Ramos (cell line): ENCODE results near the gene VPS45.
"Not testable (repeated sequence)": the region's sequence is repeated elsewhere in the genome, so short reads cannot be mapped to it uniquely, and the experiment has no call there.

ENCODE experiments used
- in situ Hi-C: fragments of 300-500 bp; cut with MboI; formaldehyde crosslinking; loops from one replicate; pipeline ENCODE4 v1.14.3; 2022; ENCODE audit warnings: low sequenced_read_pairs; ENCODE audit not compliant: unreplicated experiment

VPS45 gene

DNA sequence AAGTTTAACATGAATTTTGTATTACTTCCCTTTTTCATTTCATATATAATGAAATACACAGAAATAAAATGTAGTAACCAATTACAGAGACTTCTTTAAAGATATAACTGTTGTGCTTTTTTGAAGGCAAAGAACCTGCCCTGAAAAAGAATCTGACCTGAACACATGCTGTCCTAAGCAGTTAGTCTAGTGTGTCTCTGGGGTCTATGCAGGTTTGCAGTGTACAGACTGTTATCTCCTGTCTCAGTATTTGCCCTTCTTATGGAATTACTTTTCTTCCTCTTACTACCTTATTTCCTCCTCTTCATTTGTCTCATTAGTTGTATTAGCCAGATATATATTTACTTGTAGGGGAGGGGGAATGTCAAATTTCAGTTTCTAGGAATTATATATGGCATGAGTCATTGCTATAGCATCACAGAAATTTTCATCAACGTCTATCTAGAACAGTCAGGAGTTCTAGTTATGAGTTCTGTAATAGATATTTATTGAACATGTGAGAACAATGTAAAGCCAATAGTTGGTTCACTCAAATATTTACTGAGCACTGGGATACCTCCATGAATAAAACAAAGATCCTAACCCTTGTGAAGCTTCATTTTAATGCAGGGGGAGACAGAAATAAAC is 53.8 kb downstream of the VPS45 start:
- in situ Hi-C loops: no loop called here

DNA sequence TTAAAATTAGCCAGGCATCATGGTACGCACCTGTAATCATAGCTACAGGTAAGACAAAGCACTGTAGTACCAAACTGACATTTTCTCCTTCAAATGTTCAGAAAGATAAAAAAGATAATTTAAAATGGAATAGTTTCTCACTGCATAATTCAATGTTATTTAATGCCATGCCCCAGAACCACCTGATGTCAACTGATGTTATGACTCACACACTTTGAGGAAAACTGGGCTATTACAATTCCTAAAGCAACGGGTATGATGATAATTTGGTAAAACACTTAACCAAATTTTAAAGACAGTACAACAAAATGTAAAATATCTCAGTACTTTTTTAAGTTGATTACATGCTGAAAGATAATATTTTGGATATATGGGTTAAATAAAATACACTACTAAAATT is 59.2 kb downstream of the VPS45 start:
- in situ Hi-C loops: no loop called here

DNA sequence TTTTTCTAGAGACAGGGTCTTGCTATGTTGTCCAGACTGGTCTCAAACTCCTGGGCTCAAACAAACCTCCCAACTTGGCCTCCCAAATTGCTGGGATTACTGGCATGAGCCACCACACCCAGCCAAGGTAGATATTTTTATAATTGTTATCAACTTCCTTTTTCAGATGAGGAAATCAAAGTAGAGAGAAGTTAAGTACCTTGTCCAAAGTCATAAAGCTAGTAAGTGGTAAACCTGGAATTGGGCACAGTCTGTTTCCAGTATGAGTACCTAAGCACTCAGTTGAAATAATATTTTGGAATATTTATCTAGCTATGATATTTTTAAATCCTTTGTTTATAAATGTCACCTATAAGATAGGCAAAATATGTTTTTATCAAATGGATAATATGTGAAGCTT is 59.9 kb downstream of the VPS45 start:
- in situ Hi-C loops: no loop called here

DNA sequence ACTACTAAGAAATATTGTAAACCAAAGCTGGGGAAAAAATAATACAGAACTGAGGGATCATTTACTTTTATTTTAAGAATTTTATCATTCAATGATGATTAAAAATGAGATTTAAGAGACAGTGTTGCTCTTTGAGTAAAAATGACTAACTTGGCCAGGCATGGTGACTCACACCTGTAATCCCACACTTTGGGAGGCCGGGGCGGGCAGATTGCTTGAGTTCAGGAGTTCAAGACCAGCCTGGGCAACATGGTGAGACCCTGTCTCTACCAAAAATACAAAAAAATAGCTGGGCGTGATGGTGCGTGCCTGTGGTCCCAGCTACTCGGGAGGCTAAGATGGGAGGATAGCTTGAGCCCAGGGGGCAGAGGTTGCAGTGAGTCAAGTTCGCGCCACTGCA is 60.3 kb downstream of the VPS45 start:
- in situ Hi-C loops: no loop called here

DNA sequence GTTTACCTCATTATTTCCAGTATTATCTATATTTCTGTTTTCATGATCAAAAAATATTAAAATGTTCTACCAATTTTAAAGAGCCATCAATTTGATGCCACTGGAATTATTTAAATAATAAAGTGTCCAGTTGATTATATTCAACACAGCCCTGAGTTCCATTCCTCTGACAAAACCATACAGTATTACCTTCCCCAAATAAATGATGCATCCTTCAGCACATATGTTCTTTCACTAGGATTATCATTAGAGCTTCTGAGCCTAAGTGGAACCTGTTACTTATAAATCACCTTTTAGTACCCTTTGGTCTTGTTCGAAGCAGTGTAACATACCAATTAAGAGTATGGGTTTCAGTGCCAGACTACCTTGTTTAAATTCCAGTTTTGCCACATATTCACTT is 64.8 kb downstream of the VPS45 start:
- in situ Hi-C loops: no loop called here

DNA sequence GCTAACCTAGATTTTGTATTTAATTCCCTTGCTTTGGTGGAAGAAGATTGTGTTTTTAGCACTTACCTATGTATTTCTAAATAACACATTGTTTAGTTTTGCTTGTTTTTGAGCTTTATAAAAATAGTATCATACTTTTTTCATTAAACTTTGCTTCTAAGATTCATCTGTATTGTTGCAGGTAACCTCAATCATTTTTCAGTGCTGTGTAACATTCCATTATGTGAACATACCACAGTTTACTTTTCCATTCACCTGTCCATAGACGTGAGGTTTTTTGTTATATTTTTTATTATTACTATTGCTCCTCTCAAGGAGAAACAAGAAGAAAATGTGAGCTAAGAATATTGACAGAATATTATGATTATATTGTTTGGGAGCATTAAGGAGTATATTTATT is 67.0 kb downstream of the VPS45 start:
- in situ Hi-C loops: no loop called here

DNA sequence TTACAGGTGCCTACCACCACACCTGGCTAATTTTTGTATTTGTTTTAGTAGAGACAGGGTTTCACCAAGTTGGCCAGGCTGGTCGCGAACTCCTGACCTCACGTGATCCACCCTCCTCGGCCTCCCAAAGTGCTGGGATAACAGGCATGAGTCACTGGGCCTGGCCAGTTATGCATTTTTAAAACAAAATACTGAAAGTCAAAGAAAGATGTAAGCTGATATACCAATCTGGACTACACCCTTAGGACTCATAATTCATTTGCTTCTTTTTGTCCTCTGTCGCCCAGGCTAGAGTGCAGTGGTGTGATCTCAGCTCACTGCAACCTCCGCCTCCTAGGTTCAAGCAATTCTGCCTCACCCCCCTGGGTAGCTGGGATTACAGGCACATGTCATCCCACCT is 67.8 kb downstream of the VPS45 start:
- in situ Hi-C loops: not testable (repeated sequence)

DNA sequence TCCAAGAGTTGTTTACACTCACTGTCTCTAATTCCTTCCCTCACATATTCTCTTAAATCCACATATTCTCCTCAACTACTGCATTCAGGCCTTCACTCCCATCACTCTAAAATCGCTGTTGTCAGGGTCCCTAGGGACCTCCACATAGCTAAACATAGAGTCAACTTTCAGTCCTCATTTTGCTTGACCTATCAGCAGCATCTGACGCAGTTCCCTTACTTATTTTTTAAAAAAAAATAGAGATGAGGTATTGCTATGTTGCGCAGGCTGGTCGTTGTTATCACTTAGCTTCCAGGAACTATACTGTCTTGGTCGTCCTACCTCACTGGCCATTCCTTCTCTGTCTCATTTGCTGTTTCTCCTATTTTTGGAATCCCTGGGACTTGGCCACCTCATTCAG is 70.5 kb downstream of the VPS45 start:
- in situ Hi-C loops: no loop called here

DNA sequence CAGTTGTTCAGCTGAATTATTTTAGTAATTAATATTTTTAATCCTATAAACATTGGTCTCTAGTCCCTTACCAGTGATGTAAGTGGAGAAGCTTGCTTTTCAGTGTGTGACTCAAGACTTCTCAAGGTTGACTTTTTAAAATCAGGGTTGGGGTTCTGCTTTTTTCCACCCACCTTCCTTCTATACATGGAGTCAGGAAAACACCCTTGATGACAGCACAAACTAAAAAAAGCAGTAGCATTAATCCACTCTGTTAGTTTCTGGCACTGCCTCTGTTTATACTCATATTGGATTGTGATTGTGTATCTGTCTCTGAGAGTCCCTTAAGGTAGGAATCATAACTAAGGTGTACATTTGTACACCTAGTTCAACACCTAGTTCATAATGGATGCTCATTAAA is 73.9 kb downstream of the VPS45 start:
- in situ Hi-C loops: no loop called here

DNA sequence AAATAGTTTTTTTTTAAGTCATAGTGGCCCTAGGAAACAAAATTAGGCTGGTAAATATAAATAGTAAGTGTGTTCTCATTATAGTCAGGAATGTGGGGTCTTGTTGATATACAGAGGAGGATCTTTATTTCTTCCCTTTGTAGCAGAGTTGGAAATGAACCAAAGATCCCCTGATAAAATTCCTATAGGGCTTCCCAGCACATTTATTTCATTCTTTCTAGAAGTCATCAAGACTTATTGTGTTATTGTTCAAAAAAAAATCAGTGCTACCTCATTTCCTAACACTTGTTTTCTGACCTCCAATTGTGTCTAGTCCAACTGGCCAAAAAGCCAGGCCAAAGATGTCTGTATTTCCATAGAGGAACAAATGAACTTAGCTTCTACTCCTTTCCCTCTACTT is 74.5 kb downstream of the VPS45 start:
- in situ Hi-C loops: no loop called here

DNA sequence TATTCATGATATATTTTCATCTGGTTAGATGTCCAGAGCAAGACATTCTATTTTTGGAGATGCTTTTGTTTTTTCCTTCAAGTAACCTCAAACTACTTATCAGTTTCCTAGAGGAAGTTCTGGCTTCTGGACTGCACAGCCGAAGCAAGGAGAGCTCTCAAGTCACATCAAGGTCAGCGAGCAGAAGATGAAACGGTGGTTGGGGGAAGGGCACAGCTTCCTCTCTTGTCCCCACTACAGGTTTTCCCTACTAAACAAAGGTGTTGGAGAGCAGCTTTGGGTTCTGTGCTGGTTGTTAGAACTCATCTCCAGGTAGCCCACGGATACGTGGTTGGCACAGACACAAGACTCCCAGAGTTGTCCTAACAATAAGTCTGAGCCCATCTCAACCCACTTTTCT is 77.0 kb downstream of the VPS45 start:
- in situ Hi-C loops: no loop called here

DNA sequence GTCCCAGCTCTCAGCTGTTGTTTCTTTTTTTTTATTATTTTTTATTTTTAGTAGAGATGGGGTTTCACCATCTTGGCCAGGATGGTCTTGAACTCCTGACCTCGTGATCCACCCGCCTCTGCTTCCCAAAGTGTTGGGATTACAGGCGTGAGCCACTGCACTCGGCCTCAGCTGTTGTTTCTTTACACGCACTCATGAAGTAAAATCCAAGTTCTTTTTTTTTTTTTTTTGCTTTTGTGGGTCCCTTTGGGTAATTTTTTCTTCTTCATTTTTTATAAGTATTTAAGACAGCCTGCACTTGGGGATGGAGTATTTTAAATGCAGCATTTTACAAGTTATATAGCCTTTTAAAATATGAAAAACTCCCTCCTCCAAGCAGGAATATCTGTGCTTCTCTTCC is 78.4 kb downstream of the VPS45 start:
- in situ Hi-C loops: not testable (repeated sequence)

DNA sequence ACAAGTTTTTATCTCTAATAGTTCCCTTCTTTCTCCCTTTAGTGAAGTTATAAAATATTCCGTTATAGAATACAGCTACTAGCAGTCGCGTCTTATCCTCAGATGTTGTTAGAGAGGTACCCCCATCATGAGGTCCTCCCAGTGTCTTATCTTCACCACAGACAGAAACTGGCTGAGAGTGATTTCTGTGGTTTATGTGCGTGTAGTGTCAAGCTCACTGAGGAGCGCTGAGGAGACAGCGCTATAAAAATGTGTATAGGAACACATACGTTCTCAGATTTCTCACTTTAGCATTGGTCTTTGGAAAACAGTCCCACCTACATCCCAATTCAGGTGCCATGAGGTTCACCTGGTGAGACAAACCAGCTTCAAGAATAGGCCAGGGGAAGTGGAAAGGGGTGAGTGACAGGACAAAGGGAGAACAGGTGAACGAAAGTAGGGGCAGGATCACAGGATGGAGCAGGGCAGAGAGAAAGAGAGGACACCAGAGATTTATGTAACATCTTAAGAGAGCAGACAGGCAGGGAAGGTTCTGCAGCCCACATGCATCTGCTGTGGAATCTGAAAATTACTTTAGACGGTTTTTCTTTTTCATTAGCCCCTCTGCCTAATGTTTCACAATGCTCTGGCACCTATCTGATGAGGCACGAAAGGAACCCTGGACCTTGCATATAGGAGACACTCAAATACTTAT is 79.4 kb downstream of the VPS45 start:
- in situ Hi-C loops: no loop called here

DNA sequence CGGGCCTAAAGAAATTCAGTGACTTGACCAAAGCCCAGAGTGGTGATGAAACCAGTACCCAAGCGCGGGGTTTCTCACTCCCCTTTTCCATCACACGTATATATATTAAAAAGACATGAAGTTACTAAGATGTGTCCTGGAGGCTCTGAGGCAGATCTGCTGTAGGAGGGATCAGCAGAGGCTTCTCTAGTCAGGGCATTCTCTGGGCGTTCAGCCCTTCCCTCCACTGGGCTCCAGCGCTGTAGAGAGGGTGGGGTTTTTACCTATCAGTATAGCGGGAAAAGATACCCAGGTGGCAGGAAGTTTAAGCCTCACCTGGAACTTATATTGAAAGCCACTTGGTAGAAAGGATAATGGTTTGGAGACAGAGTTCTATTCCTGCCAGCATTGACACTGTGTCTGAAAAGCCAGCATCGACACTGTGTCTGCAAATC is 81.3 kb downstream of the VPS45 start:
- in situ Hi-C loops: no loop called here

DNA sequence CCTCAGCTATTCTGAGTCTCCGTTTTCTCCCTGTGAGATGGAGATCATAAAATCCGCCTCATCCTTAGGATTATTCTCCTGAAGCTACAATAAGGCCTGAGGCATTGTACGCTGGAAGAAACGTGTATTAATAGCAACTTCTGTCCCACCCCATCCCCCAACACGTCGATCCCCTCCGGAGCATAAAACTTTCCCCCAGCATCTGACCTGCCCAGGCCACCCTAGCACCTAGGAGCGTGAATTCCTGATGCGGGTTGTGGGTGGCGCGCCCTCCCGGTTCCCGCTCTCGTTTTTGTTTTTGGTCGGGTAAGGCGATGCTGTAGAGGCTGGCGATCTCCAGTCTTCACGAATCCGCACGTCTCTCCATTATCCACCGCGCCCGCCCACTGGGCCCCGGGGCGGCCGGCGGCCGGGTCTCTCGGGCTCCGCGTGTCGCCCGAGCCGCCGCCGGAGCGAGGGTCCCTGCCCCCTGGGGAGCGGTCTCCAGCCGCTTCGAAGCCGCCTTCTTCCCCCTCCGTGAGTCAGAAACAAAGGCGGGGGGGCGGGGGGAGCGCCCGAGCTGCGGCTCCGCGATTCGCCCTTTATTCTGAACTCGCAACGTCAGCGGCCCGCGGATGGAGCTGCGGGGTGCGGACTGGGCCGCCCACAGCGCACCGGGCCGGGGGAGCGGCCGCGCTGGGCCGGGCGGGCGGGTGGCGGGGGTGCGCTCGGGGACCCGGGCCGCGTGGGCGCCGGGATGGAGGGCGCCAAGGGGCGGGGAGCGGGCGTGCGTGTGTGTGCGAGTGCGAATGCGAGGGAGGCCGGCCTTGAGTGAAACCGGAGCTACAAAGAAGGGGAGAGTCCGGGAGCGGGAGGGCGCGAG is 81.9 kb downstream of the VPS45 start, which contains the start of gene PLEKHO1:
TSS of gene PLEKHO1 (plus strand) at position 646 of the 862 bp plus-strand sequence. CDS start 342 bp downstream, outside the sequence.
- in situ Hi-C loops: no loop called here

DNA sequence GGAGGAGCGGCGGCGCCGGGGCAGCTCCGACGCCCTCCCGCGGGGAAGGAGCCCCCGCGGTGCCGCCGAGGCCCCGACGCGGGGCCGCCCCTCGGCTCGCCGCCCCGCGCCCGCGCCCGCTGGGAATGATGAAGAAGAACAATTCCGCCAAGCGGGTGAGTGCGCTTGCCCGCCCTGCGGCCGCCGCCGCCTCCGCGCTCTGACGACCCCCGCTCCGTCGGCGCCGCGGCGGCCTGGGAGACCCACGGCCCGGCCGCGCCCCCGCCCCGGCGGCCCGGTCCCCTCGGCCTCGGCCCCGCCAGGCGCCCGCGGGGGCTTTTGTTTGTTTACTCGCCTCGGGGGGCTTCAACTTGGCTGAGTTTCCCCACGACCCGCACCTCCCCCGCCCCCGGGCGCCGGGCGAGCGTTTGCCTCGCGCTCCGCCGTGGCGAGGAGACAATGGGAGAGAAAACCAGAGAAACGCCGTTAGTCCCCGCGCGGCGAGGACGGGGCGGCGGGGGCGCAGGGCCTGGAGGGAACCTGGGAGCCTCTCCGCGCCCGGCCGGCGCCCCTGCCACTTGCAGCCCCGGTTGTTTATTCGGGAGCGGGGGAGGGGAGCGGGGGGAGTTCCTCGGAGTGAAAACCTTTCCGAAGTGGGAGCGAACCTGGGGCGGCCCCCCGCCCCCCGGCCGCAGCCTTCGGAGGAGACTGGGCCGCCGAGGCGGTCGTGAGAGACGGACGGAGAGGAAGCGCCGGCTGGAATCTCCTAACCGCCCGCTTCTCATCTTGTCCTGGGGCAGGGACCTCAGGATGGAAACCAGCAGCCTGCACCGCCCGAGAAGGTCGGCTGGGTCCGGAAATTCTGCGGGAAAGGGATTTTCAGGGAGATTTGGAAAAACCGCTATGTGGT is 82.8 kb downstream of the VPS45 start:
- in situ Hi-C loops: no loop called here

DNA sequence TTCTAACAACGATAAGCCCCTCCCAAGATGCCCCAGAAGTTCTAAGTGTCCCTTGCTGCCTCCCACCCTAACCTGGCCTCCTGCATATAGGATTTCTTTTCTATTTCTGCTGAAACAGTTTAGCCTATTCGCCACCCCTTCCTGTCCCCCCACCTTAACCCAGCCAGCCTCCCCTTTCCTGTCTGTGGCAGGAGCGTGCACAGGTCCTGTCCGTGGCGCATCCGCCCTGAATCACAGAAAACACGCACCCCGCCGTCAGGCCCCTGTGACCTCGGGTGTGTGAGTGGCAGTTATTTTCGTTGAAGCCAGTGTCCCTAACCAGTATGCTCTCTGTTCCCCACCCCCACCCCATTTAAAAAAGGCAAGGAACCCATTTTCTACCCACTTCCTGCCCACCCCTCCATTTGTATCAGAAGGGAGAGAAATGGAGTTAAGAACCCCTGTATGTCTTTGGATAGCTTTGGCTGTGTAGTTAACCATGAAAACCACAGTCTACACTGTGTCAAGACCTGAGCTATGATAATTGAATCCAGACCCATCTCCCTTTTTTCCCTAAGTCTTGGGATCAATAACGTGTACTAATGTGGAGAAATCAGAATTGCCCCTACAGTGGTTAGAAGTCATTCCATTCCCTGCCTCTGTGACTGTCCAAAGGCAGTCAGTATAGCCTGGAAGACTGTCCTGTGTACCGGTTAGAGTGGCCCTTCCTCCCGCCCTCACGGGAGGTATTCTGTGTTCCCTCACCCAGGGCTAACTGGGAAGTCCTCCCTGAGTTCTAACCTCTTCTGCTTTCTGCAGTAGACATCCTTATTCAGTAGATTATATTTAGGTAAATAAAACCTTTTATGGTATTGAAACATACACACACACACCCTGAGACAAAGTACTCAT is 84.0 kb downstream of the VPS45 start:
- in situ Hi-C loops: no loop called here

DNA sequence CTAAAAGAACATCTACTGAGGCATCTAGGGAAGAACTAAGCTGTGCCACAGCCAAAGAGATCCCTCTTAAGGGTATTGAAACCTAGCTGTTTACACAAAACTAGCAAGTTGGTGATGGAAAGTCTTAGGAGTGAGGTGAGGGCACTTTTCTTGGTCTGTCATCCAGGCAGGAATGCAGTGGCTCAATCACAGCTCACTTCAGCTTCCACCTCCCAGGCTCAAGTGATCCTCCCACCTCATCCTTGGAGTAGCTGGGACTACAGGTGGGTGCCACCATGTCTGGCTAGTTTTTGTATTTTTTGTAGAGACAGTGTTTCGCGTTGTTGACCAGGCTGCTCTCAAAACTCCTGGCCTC is 84.6 kb downstream of the VPS45 start:
- in situ Hi-C loops: no loop called here

DNA sequence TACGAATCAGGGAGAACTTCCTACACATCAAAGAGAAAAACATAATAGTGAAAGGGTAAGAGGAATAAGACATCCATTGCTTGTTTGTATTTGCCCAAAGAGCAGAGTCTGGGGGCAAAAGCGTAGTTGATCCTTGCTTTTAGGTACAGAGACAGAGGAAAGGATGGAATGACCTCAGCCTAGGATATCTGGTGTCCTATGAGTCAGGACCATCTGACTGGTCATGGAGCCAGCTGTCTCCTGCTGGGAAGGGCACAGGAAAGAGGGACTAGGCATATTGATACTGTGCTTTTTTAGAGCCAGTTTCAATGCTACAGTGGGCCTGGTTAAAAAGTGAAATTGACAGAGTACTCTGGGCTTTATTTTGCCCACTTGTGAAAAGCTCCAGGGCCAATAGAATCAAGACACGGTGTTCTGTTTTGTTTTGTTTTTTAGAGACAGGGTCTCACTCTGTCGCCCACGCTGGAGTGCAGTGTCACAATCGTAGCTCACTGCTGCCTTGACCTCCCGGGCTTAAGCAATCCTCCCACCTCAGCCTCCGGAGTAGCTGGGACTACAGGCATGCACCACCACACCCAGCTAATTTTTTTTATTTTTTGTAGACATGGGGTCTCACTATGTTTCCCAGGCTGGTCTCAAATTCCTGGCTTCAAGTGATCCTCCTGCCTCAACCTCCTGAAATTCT is 85.3 kb downstream of the VPS45 start:
- in situ Hi-C loops: no loop called here
